NCI-H82 treated with DMSO at 0.1 percent for 48 hours (cell line): Measurements from ENCODE around the gene NDE1.
A peak's percentile ranks its signal among the peaks of the same experiment; 100 is the strongest.
"Not testable (repeated sequence)": the region's sequence is repeated elsewhere in the genome, so short reads cannot be mapped to it uniquely, and the experiment has no call there.

ENCODE experiments used
- DNase-seq: peaks from one replicate; lab custom pipeline; 2025; ENCODE audit not compliant: unreplicated experiment; lab: John Stamatoyannopoulos, UW

The NDE1 gene

GRCh38 chr16:15694499-15694898 is 44.5 kb downstream of the NDE1 start:
- no peak for DNase-seq

DNA sequence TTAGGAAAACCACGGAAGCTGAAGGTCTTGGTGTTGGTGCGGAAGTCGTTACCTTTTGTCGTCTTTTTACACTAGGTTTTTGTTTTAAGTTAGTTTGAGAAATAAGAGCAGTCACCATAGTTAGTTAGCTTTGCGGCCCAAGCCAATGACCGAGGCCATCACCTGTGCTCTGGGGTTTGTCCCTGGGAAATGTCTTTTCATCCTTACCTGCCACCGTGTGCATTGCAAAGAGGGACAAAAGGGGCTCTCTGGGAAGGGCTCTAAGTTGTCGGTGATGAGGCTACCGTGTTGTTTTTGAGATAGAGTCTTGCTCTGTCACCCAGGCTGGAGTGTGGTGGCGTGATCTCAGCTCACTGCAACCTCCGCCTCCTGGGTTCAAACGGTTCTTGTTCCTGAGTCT is 49.8 kb downstream of the NDE1 start:
- DNase-seq, result no peak

- DNase-seq, result no peak
Measured at GRCh38 chr16:15701367-15701766, 51.3 kb downstream of the NDE1 start.

DNA sequence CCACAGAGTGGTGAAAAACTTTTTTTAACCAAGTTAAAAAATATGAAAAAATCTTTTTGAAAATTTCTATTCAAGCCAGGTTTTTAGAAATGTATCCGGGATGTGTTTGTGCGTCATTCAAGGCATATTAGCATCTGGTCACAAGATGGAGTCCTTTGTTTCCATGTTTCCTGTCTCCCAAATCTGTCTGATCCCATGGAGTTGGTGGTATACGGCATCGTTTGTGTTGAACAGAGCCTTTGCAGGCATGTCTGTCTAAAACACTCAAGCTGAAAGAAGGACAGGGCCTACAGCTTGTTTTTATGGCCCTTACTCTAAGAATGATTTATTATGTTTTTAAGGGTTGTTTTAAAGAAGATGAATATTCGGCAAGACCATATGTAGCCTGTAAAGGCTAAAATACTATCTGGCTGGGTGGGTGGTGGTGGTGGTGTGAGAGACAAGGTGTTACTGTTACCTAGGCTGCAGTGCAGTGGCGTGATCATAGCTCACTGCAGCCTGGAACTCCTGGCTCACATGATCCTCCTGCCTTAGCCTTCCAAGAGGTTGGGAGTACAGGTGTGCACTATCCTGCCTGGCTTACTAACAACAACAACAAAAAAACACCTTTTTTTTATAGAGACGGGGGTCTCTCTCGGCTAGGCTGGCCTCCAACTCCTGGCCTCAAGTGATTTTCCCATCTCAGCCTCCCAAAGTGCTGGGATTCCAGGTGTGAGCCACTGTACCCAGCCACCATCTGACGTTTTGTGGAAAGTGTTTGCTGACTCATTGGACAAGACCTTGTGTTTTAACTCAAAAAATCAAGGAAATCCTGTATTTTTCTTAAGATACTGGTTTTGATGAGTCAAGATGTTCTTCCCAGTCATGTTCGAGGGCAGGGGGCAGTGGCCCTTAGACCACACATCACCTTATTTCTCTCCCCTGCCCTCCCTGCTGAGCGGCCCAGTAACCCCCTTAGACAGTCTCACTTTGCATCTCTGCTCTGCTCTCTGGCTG is 52.2 kb downstream of the NDE1 start:
- no peak for DNase-seq

- DNase-seq, result no peak
Measured at GRCh38 chr16:15703029-15703736, 53.1 kb downstream of the NDE1 start.

- DNase-seq, result peak; percentile 34
Measured at GRCh38 chr16:15704545-15704987, 54.5 kb downstream of the NDE1 start.

GRCh38 chr16:15705064-15705565 is 55.1 kb downstream of the NDE1 start:
- DNase-seq, result no peak

DNA sequence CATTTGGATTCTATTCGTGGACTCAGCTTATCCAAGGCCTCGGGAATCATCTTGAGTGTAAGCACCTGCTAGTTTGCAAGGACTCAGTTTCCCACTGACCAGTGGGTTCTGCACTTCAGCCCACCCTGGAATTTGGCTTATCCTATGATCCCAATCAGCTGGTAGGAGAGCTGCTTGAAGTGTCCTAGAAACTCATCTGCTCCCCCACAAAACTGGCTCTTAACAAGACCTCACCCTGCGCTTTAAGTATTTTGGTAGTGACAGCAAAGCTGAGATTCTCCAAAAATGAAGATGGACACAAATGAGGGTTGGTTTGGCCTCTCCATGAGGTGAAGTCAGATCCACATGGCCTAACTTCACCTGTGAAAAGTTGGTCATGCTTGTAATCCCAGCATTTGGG is 57.3 kb downstream of the NDE1 start:
- DNase-seq, result no peak

DNA sequence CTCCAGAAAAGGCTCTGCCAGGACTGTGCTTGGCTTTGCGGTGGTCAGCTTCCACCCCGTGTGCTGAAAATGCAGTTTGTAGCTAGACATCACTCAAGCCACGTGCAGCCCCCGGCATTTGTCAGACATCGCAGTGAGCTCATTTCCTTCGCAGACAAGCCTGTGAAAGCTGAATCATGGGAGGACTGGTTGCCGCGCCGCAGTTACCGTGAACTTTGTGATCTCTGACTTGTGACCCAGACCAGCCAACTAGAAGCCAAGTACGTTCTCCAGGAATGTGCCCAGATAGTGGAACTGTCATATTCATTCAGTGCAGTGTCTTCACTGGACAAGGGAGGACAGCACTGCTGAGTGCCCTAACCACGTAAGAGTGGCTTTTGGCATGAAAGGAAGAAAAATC is 58.1 kb downstream of the NDE1 start:
- no peak for DNase-seq

- no peak for DNase-seq
Measured at GRCh38 chr16:15708997-15709396, 59.0 kb downstream of the NDE1 start.

- no peak for DNase-seq
Measured at GRCh38 chr16:15714393-15715172, 64.5 kb downstream of the NDE1 start.

DNA sequence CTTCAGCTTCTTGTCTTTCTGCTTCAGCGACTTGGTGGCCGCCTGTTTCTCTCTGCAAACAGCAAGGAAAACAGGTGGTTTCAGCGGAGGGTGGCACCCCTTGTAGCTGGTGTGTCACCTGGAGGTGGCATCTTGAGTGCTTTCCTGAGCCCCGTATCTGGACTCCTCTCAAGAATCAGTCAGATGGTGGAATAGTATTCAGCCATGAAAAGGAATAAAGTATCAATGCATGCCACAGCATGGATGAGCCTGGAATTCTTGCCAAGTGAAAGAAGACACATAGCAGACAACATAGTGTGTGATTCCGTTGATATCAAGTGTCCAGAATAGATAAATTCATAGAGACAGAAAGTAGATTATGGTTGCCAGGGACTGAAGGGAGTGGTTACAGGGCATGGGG is 65.2 kb downstream of the NDE1 start:
- DNase-seq, result no peak

DNA sequence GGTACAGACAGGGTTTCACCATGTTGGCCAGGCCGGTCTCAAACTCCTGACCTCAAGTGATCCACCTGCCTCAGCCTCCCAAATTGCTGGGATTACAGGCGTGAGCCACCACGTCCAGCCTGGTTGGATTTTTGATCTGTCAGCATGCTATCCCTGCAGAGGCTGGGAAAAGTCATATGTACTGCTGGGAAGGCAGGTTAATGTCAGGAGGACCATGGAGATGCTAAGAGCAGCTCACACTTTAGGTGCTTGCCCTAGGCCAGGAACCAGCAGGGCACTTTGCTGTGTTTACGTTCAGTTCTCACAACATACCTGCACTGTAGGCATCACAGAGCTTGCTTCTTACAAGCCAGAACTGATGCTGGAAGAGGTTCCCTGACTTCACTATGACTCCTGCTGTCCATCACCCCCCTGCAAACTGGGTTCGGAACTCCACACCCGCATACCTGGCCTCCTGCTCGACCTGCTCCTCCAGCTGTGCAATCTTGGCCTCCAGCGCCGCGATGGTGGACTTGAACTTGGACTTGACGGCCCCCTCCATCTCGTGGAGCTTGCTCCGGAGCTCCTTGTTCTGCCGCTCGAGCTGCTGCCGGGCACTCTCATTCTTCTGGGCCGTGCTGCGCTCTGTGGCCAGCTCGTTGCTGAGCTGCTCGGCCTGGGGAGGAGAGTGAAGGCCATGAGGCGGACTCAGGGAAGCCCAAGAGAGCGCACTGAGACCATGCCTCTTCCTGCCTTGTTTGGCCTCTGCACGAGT is 66.8 kb downstream of the NDE1 start:
- no peak for DNase-seq

- DNase-seq, result no peak
Measured at GRCh38 chr16:15721018-15721417, 71.0 kb downstream of the NDE1 start.

GRCh38 chr16:15723808-15724207 is 73.8 kb downstream of the NDE1 start:
- DNase-seq, result no peak

DNA sequence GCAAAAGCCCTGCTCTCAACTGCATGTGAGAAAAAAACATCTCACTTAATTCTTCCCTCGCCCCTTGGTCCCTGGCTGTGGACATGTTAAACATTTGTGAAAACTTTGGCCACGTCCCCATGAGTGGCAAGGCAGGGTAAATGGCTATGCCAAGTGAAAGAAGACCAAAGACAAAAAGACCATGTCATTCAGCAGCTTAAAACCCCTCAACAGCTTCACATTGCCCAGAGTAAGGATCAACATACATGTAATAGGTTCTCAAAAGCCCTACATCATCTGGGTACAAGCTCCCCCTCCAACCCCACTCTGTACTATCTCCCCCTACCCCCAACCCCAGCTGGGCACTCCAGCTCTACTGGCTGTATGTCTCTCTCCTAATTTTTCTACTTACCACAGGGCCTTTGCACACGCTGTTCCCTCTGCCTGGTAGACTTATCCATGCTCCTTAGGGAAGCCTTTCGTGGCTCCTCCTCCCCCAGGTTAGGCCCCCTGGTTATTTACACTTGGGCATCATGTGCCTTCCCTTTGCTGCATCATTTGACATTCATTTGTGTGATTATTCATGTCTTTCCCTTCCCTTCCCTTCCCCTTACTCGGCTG is 75.7 kb downstream of the NDE1 start:
- no peak for DNase-seq

DNA sequence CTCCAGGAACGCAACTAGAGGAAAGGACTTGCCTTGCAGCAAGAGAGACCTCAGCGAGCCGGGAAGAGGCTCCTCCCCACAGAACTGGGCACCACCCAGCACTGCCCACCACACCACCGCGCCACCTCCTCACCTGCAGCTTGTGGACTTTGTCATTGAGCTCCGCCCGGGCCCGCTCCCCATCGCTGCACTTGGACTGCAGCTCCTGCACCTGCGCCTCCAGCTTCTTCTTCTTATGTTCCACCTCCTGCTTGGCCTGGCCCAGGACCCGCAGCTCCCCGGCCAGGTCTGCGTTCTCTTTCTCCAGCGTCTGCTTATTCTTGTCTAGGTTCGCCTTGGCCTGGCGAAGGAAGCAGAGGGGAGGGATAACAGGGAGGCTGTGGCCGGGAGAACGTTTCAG is 76.7 kb downstream of the NDE1 start:
- no peak for DNase-seq

- not testable (repeated sequence) for DNase-seq
Measured at GRCh38 chr16:15727697-15728096, 77.7 kb downstream of the NDE1 start.

- no peak for DNase-seq
Measured at GRCh38 chr16:15729152-15729551, 79.1 kb downstream of the NDE1 start.

- DNase-seq, result no peak
Measured at GRCh38 chr16:15732416-15732815, 82.4 kb downstream of the NDE1 start.
